Dendritic cell treated with granulocyte-macrophage colony-stimulating factor and Interleukin-4, amounts not matched to agents 40 ng/mL and 50 ng/mL, for 4 days (primary cell): ENCODE measurements around the gene NPIPA1.
"Not testable (repeated sequence)": the region's sequence is repeated elsewhere in the genome, so short reads cannot be mapped to it uniquely, and the experiment has no call there.

Experiments used
- H3K27ac Mint-ChIP-seq: one replicate; pipeline ENCODE4 v1.8.0; 2022; ENCODE audit warnings: mild to moderate bottlenecking, mixed read lengths
- H3K27me3 Mint-ChIP-seq: one replicate; pipeline ENCODE4 v1.8.0; 2022; ENCODE audit warnings: mild to moderate bottlenecking, mixed read lengths
- H3K36me3 Mint-ChIP-seq: one replicate; pipeline ENCODE4 v1.8.0; 2022; ENCODE audit warnings: low read depth, mixed read lengths
- H3K4me1 Mint-ChIP-seq: one replicate; pipeline ENCODE4 v1.8.0; 2022; ENCODE audit warnings: low read depth, mixed read lengths
- H3K4me3 Mint-ChIP-seq: one replicate; pipeline ENCODE4 v1.8.0; 2022; ENCODE audit warnings: mild to moderate bottlenecking, moderate library complexity, mixed read lengths
- H3K9me3 Mint-ChIP-seq: one replicate; pipeline ENCODE4 v1.8.0; 2022; ENCODE audit warnings: mixed read lengths
- intact Hi-C: fragments of 100-400 bp; cut with micrococcal nuclease; formaldehyde crosslinking; loops from one replicate; pipeline ENCODE4 v1.15.0; 2022

Gene NPIPA1

GRCh38 chr16:14937143-14937542, at the start of gene NPIPA1:
TSS of gene NPIPA1 (plus strand) at chr16:14937443. CDS start at chr16:14937443, 0 bp downstream.
- intact Hi-C loops, H3K9me3 Mint-ChIP-seq, H3K27ac Mint-ChIP-seq, H3K4me3 Mint-ChIP-seq, H3K36me3 Mint-ChIP-seq, H3K4me1 Mint-ChIP-seq, H3K27me3 Mint-ChIP-seq: not testable (repeated sequence)

GRCh38 chr16:14892111-14892510, 45.1 kb upstream of the NPIPA1 start:
- H3K36me3 Mint-ChIP-seq, intact Hi-C loops, H3K4me1 Mint-ChIP-seq, H3K27ac Mint-ChIP-seq, H3K27me3 Mint-ChIP-seq, H3K9me3 Mint-ChIP-seq, H3K4me3 Mint-ChIP-seq: not testable (repeated sequence)

GRCh38 chr16:14895382-14895781, 41.9 kb upstream of the NPIPA1 start:
- intact Hi-C loops, H3K4me1 Mint-ChIP-seq, H3K9me3 Mint-ChIP-seq, H3K27ac Mint-ChIP-seq, H3K36me3 Mint-ChIP-seq, H3K4me3 Mint-ChIP-seq, H3K27me3 Mint-ChIP-seq: not testable (repeated sequence)

- H3K27me3 Mint-ChIP-seq, H3K27ac Mint-ChIP-seq, H3K36me3 Mint-ChIP-seq, H3K4me1 Mint-ChIP-seq, H3K4me3 Mint-ChIP-seq, intact Hi-C loops, H3K9me3 Mint-ChIP-seq: not testable (repeated sequence)
Measured at GRCh38 chr16:14896023-14896422, 41.2 kb upstream of the NPIPA1 start.

GRCh38 chr16:14897006-14897664, 40.1 kb upstream of the NPIPA1 start:
- H3K9me3 Mint-ChIP-seq, H3K27me3 Mint-ChIP-seq, H3K4me1 Mint-ChIP-seq, intact Hi-C loops, H3K4me3 Mint-ChIP-seq, H3K27ac Mint-ChIP-seq, H3K36me3 Mint-ChIP-seq: not testable (repeated sequence)

GRCh38 chr16:14898162-14898561, 39.1 kb upstream of the NPIPA1 start:
- H3K27ac Mint-ChIP-seq, H3K4me3 Mint-ChIP-seq, H3K9me3 Mint-ChIP-seq, H3K4me1 Mint-ChIP-seq, intact Hi-C loops, H3K36me3 Mint-ChIP-seq, H3K27me3 Mint-ChIP-seq: not testable (repeated sequence)

GRCh38 chr16:14903191-14903957, 33.9 kb upstream of the NPIPA1 start:
- intact Hi-C loops, H3K27ac Mint-ChIP-seq, H3K9me3 Mint-ChIP-seq, H3K4me1 Mint-ChIP-seq, H3K4me3 Mint-ChIP-seq, H3K27me3 Mint-ChIP-seq, H3K36me3 Mint-ChIP-seq: not testable (repeated sequence)

GRCh38 chr16:14909744-14910143, 27.5 kb upstream of the NPIPA1 start:
- H3K9me3 Mint-ChIP-seq, H3K27me3 Mint-ChIP-seq: not testable (repeated sequence)

GRCh38 chr16:14910833-14911629, 26.2 kb upstream of the NPIPA1 start:
- H3K4me1 Mint-ChIP-seq, H3K4me3 Mint-ChIP-seq, H3K27ac Mint-ChIP-seq, H3K9me3 Mint-ChIP-seq, intact Hi-C loops, H3K27me3 Mint-ChIP-seq, H3K36me3 Mint-ChIP-seq: not testable (repeated sequence)

More at GRCh38 chr16:14909744-14910143, 27.5 kb upstream of the NPIPA1 start:
- H3K4me3 Mint-ChIP-seq, H3K36me3 Mint-ChIP-seq, intact Hi-C loops, H3K4me1 Mint-ChIP-seq, H3K27ac Mint-ChIP-seq: not testable (repeated sequence)

- H3K27ac Mint-ChIP-seq = peak overlapping the region; percentile 79
- H3K27me3 Mint-ChIP-seq, intact Hi-C loops, H3K9me3 Mint-ChIP-seq, H3K36me3 Mint-ChIP-seq, H3K4me1 Mint-ChIP-seq: not testable (repeated sequence)
- H3K4me3 Mint-ChIP-seq = peak overlapping the region; percentile 93
Measured at GRCh38 chr16:14911954-14912353, 25.3 kb upstream of the NPIPA1 start.

- H3K4me3 Mint-ChIP-seq, H3K27me3 Mint-ChIP-seq, H3K4me1 Mint-ChIP-seq, intact Hi-C loops, H3K27ac Mint-ChIP-seq, H3K9me3 Mint-ChIP-seq, H3K36me3 Mint-ChIP-seq: not testable (repeated sequence)
Measured at GRCh38 chr16:14912588-14912987, 24.7 kb upstream of the NPIPA1 start.

- H3K4me1 Mint-ChIP-seq, intact Hi-C loops, H3K27ac Mint-ChIP-seq, H3K9me3 Mint-ChIP-seq, H3K36me3 Mint-ChIP-seq, H3K4me3 Mint-ChIP-seq, H3K27me3 Mint-ChIP-seq: not testable (repeated sequence)
Measured at GRCh38 chr16:14918504-14918903, 18.7 kb upstream of the NPIPA1 start.

- H3K4me1 Mint-ChIP-seq, H3K27me3 Mint-ChIP-seq, H3K4me3 Mint-ChIP-seq, H3K27ac Mint-ChIP-seq, H3K9me3 Mint-ChIP-seq, H3K36me3 Mint-ChIP-seq, intact Hi-C loops: not testable (repeated sequence)
Measured at GRCh38 chr16:14919837-14920600, 17.2 kb upstream of the NPIPA1 start.

GRCh38 chr16:14922285-14922684, 15.0 kb upstream of the NPIPA1 start:
- H3K27me3 Mint-ChIP-seq, H3K9me3 Mint-ChIP-seq, H3K27ac Mint-ChIP-seq, H3K4me1 Mint-ChIP-seq, H3K4me3 Mint-ChIP-seq, intact Hi-C loops, H3K36me3 Mint-ChIP-seq: not testable (repeated sequence)
